SK-N-SH (cell line): ENCODE measurements around the gene CR1.
"Not testable (repeated sequence)": the region's sequence is repeated elsewhere in the genome, so short reads cannot be mapped to it uniquely, and the experiment has no call there.

Experiments
- EP300 ChIP-seq, 2 experiments: IDR thresholded peaks; 2 replicates each; pipeline versions ENCODE4 v1.4.0 to v1.6.1; 2012; ENCODE audit warnings: borderline replicate concordance in 1 of 2, low read depth in 1 of 2, low read length in 1 of 2
- EZH2phosphoT487 ChIP-seq: fragments of 200-600 bp; sonication (generic); IDR thresholded peaks from 2 replicates; pipeline ENCODE4 v1.6.1; 2017; ENCODE audit warnings: low read depth, mixed run types, mild to moderate bottlenecking, antibody characterized with exemption, moderate library complexity, borderline replicate concordance
- FOSL2 ChIP-seq: IDR thresholded peaks from 2 replicates; pipeline ENCODE4 v1.4.0; 2012; ENCODE audit warnings: low read depth, mild to moderate bottlenecking, moderate library complexity, borderline replicate concordance
- MXI1 ChIP-seq: IDR thresholded peaks from 2 replicates; pipeline ENCODE4 v1.6.1; 2012; ENCODE audit warnings: mild to moderate bottlenecking, low read depth, low read length, improper control_type of control experiment
- NFIC ChIP-seq: IDR thresholded peaks from 2 replicates; pipeline ENCODE4 v1.4.0; 2012; ENCODE audit warnings: borderline replicate concordance
- POLR2AphosphoS5 ChIP-seq: IDR thresholded peaks from 2 replicates; pipeline ENCODE4 v1.6.1; 2012; ENCODE audit warnings: low read depth, low read length
- RAD21 ChIP-seq: IDR thresholded peaks from 2 replicates; pipeline ENCODE4 v1.6.1; 2012; ENCODE audit warnings: mild to moderate bottlenecking, low read length
- RCOR1 ChIP-seq: fragments of 150-350 bp; IDR thresholded peaks from 2 replicates; pipeline ENCODE4 v1.6.1; 2017; ENCODE audit warnings: antibody characterized with exemption, low read length
- RXRA ChIP-seq: IDR thresholded peaks from 2 replicates; pipeline ENCODE4 v1.4.0; 2012; ENCODE audit warnings: low read depth, mild to moderate bottlenecking, borderline replicate concordance
- SMC3 ChIP-seq: IDR thresholded peaks from 2 replicates; pipeline ENCODE4 v1.6.1; 2012; ENCODE audit warnings: low read depth, low read length, improper control_type of control experiment
- TF ChIP-seq, protein P1 (sequence below): IDR thresholded peaks from 2 replicates; pipeline ENCODE4 v1.6.1; 2012; ENCODE audit warnings: mild to moderate bottlenecking, low read depth, low read length, moderate library complexity
- TF ChIP-seq, protein P2 (sequence below): fragments of 200-600 bp; sonication (generic); IDR thresholded peaks from 2 replicates; pipeline ENCODE4 v1.6.1; 2017; ENCODE audit warnings: antibody characterized with exemption, mild to moderate bottlenecking, moderate library complexity
- TF ChIP-seq, protein P3 (sequence below): IDR thresholded peaks from 2 replicates; pipeline ENCODE4 v1.4.0; 2012; ENCODE audit warnings: low read depth
- TF ChIP-seq, protein P4 (sequence below): IDR thresholded peaks from 2 replicates; pipeline ENCODE4 v1.4.0; 2012; ENCODE audit warnings: low read depth, borderline replicate concordance

DNA sequence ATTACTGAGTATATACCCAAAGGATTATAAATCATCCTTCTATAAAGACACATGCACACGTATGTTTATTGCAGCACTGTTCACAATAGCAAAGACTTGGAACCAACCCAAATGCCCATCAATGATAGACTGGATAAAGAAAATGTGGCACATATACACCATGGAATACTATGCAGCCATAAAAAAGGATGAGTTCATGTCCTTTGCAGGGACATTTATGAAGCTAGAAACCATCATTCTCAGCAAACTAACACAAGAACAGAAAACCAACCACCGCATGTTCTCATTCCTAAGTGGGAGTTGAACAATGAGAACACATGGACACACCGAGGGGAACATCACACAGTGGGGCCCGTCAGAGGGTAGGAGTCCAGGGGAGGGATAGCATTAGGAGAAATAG is 98.1 kb downstream of the CR1 start:
- TF ChIP-seq, protein P1, sequence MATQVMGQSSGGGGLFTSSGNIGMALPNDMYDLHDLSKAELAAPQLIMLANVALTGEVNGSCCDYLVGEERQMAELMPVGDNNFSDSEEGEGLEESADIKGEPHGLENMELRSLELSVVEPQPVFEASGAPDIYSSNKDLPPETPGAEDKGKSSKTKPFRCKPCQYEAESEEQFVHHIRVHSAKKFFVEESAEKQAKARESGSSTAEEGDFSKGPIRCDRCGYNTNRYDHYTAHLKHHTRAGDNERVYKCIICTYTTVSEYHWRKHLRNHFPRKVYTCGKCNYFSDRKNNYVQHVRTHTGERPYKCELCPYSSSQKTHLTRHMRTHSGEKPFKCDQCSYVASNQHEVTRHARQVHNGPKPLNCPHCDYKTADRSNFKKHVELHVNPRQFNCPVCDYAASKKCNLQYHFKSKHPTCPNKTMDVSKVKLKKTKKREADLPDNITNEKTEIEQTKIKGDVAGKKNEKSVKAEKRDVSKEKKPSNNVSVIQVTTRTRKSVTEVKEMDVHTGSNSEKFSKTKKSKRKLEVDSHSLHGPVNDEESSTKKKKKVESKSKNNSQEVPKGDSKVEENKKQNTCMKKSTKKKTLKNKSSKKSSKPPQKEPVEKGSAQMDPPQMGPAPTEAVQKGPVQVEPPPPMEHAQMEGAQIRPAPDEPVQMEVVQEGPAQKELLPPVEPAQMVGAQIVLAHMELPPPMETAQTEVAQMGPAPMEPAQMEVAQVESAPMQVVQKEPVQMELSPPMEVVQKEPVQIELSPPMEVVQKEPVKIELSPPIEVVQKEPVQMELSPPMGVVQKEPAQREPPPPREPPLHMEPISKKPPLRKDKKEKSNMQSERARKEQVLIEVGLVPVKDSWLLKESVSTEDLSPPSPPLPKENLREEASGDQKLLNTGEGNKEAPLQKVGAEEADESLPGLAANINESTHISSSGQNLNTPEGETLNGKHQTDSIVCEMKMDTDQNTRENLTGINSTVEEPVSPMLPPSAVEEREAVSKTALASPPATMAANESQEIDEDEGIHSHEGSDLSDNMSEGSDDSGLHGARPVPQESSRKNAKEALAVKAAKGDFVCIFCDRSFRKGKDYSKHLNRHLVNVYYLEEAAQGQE, result not testable (repeated sequence)
- TF ChIP-seq RCOR1; EZH2phosphoT487; NFIC; MXI1; RAD21; POLR2AphosphoS5; EP300 (IDR thresholded peaks at IDR 0.05; ENCODE audit: borderline replicate concordance in 1 of 2, low read depth in 1 of 2, low read length in 1 of 2); SMC3; RXRA; FOSL2: not testable (repeated sequence)
- TF ChIP-seq, protein P2, sequence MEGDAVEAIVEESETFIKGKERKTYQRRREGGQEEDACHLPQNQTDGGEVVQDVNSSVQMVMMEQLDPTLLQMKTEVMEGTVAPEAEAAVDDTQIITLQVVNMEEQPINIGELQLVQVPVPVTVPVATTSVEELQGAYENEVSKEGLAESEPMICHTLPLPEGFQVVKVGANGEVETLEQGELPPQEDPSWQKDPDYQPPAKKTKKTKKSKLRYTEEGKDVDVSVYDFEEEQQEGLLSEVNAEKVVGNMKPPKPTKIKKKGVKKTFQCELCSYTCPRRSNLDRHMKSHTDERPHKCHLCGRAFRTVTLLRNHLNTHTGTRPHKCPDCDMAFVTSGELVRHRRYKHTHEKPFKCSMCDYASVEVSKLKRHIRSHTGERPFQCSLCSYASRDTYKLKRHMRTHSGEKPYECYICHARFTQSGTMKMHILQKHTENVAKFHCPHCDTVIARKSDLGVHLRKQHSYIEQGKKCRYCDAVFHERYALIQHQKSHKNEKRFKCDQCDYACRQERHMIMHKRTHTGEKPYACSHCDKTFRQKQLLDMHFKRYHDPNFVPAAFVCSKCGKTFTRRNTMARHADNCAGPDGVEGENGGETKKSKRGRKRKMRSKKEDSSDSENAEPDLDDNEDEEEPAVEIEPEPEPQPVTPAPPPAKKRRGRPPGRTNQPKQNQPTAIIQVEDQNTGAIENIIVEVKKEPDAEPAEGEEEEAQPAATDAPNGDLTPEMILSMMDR, result not testable (repeated sequence)
- TF ChIP-seq, protein P3, sequence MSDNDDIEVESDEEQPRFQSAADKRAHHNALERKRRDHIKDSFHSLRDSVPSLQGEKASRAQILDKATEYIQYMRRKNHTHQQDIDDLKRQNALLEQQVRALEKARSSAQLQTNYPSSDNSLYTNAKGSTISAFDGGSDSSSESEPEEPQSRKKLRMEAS, result not testable (repeated sequence)
- TF ChIP-seq, protein P4, sequence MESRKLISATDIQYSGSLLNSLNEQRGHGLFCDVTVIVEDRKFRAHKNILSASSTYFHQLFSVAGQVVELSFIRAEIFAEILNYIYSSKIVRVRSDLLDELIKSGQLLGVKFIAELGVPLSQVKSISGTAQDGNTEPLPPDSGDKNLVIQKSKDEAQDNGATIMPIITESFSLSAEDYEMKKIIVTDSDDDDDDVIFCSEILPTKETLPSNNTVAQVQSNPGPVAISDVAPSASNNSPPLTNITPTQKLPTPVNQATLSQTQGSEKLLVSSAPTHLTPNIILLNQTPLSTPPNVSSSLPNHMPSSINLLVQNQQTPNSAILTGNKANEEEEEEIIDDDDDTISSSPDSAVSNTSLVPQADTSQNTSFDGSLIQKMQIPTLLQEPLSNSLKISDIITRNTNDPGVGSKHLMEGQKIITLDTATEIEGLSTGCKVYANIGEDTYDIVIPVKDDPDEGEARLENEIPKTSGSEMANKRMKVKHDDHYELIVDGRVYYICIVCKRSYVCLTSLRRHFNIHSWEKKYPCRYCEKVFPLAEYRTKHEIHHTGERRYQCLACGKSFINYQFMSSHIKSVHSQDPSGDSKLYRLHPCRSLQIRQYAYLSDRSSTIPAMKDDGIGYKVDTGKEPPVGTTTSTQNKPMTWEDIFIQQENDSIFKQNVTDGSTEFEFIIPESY, result not testable (repeated sequence)
